Fibroblast of the aortic adventitia (primary cell): ENCODE data around the gene APOC1. TPM values are rescaled to one million over a fixed set of nuclear protein-coding genes. Genes with fewer than 3 reads are reported as not detected.
A peak's percentile ranks its signal among the peaks of the same experiment; 100 is the strongest.

Source experiments
- DNase-seq: peaks from one replicate; pipeline ENCODE4 v3.0.0-alpha.2; 2010; ENCODE audit warnings: low read depth
- H3K4me3 ChIP-seq: 2 replicates; pipeline ENCODE4 v1.5.1; 2011; ENCODE audit warnings: low read depth, mild to moderate bottlenecking, control low read depth, low read length, moderate library complexity
- CTCF ChIP-seq: IDR thresholded peaks from 2 replicates; pipeline ENCODE4 v1.5.1; 2011; ENCODE audit warnings: mild to moderate bottlenecking, low read length, control low read depth, inconsistent platforms; ENCODE audit not compliant: insufficient read depth
- total RNA-seq: library from RNA; depleted of rRNA; stranded (reverse); fragments of >200 nt; gene quantifications from 2 replicates; pipeline ENCODE4 v1.2.3, GENCODE V29; 2012; ENCODE audit warnings: low replicate concordance

Gene APOC1
- total RNA-seq, 1 donor = 1.7 TPM

- no peak for TF ChIP-seq CTCF
- no peak for DNase-seq
Observed at GRCh38 chr19:44954278-44954648, 39.9 kb downstream of the APOC1 start.

GRCh38 chr19:44954649-44955504 is 40.5 kb downstream of the APOC1 start, which contains the start of gene CLPTM1:
Gene CLPTM1, plus strand, starts transcription at chr19:44955380. Its CDS starts 16 bp downstream, at chr19:44955396.
- no peak for TF ChIP-seq CTCF

More at GRCh38 chr19:44954278-44954648, 39.9 kb downstream of the APOC1 start:
- H3K4me3 ChIP-seq = peak overlapping the region; percentile 99

GRCh38 chr19:44955505-44956439 is 41.4 kb downstream of the APOC1 start:
- DNase-seq = no peak
- TF ChIP-seq CTCF = no peak
- peak overlapping the region; percentile 95 for H3K4me3 ChIP-seq

More at GRCh38 chr19:44954649-44955504, 40.5 kb downstream of the APOC1 start, which contains the start of gene CLPTM1:
- DNase-seq = peak; percentile 98
- peak within 1 kb of the TSS; percentile 99 for H3K4me3 ChIP-seq

GRCh38 chr19:44957526-44957925 is 43.1 kb downstream of the APOC1 start:
- DNase-seq = no peak
- no peak for TF ChIP-seq CTCF
- H3K4me3 ChIP-seq = peak overlapping the region; percentile 10

DNA sequence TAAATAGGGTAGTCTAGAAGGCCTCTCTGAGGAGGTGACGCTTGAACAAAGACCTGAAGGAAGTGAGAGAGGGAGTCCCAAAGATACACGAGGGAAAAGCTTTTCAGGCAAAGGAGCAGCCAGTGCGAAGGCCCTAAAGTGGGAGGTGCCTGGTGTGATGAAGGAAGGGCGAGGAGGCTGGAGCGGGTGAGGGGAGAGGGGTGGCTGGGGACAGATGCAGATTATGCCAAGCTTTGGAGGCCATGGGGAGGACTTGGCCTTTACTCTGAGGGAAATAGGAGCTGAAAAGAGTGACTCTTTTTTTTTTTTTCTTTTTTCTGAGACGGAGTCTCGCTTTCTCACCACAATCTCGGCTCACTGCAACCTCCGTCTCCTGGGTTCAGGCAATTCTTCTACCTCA is 43.7 kb downstream of the APOC1 start:
- DNase-seq = no peak
- no peak for TF ChIP-seq CTCF
- H3K4me3 ChIP-seq = no peak overlapping the region

GRCh38 chr19:44959691-44960090 is 45.3 kb downstream of the APOC1 start:
- H3K4me3 ChIP-seq = no peak overlapping the region
- TF ChIP-seq CTCF = no peak

More at GRCh38 chr19:44959691-44960090, 45.3 kb downstream of the APOC1 start:
- DNase-seq = no peak
